GM18498 (cell line): ENCODE measurements around the gene SELENON.

ENCODE experiments used
- ATAC-seq: cut with Tn5 transposase; IDR thresholded peaks from one replicate; pipeline ENCODE4 v1.9.1; 2021; ENCODE audit warnings: mild to moderate bottlenecking, moderate library complexity; ENCODE audit not compliant: unreplicated experiment

Gene SELENON

DNA sequence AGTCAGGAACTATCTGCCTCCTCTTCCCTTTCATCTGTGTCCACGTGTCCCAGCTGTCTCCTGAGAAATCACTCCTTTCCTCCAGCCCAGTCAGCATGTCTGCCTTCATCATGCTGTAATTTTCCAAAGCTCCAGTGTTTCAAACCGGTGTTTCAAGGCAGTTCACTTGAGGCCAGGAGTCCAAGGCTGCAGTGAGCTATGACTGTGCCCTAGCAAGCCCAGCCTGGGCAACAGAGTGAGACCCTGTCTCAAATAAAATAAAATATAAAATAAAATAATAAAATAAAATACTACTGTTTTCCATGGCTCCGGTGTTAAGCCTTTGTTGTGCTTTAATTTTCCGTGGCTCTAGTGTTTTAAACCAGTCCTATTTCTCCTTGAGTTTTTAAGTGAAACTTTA lies 7.9 kb upstream of the SELENON start:
- ATAC-seq, result no peak

- no peak for ATAC-seq
Measured at GRCh38 chr1:25793585-25794170, 6.3 kb upstream of the SELENON start.

GRCh38 chr1:25794325-25794724 lies 5.7 kb upstream of the SELENON start:
- ATAC-seq, result no peak

GRCh38 chr1:25795211-25795610 lies 4.8 kb upstream of the SELENON start:
- no peak for ATAC-seq

- ATAC-seq, result no peak
Measured at GRCh38 chr1:25795946-25796810, 3.8 kb upstream of the SELENON start.

- no peak for ATAC-seq
Measured at GRCh38 chr1:25796811-25797458, 3.1 kb upstream of the SELENON start.

GRCh38 chr1:25797939-25798338 lies 2.1 kb upstream of the SELENON start:
- ATAC-seq, result no peak

- ATAC-seq, result no peak
Measured at GRCh38 chr1:25798666-25799351, 1.2 kb upstream of the SELENON start.

DNA sequence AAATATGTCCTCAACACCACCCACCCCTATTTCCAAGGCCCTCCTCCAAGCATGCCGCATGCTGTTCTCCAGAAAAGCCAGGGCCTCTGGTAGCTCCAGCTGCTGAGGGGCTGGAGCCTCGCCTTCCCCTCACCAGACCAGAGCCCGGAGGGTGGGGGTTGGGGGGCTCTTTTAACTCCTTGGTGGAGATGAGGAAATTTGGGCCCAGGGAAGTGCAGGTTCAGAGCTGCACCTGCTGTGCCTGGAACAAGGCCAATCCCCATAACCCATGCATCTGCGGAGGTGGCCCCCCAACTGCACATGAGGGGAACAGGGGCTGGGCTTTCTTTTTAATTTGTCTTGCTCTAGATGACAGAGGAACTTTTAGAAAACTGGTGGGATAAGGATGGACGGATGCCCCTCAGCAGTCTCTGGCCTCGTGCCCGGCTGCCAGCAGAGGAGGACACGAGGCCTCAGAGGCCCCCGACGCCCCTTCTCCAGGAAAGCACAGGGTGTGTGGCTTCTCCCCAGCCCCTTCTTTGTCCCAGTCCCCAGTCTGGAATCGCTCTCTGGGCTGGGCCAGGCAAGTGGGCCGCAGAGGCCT lies 550 bp upstream of the SELENON start:
- no peak for ATAC-seq

- ATAC-seq, result no peak
Measured at GRCh38 chr1:25800703-25801377, 847 bp downstream of the SELENON start.

GRCh38 chr1:25802915-25803314 lies 2.9 kb downstream of the SELENON start:
- ATAC-seq, result no peak

DNA sequence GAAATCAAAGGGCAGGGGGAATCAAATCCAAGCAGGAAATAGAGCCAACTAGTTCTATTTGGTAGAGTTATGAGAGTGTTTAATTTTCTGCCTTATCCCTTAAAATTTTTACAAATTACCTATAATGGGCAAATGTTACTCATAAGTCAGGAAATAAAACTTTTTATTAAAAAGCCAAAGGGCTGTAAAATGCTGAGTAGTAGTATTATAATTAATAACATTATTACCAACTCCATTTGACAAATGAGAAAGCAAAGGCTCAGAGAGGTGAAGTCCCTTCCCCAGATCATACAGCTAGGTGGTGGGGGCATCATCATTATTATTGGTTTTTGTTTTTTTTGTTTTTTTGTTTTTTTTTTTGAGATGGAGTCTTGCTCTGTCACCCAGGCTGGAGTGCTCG lies 3.4 kb downstream of the SELENON start:
- ATAC-seq, result no peak

DNA sequence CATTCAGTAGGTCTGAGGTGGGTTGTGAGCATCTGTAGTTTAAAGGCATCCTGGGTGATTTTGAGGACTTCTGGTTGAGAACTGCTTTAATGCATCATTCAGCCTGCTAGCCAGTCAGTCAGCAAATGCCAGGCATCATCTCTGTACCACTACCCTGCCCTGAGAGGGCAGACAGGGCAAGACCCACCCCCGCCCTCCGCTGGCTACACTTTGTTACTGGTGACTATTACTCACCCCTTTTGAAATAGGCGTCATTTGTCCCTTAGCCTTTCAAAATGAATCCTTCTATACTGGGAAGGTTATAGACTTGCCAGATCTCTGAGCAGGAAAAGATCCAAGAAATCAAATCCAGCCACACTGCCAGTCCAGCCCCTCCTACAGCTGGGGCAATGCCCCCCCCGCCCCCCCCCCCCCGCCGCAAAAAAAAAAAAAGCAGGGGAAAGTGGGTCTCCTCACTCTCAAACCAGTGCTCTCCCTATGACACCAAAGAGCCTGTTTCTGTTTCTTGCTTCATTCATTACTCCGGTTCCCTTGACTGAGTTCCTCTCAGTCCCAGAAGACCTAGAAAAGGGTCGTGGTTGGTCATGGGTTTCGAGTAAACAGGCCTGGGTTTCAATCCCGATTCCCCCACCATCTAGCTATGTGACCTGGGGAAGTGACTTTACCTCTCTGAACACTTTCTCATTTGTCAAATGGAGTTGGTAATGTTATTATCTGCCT lies 4.4 kb downstream of the SELENON start:
- ATAC-seq, result no peak

DNA sequence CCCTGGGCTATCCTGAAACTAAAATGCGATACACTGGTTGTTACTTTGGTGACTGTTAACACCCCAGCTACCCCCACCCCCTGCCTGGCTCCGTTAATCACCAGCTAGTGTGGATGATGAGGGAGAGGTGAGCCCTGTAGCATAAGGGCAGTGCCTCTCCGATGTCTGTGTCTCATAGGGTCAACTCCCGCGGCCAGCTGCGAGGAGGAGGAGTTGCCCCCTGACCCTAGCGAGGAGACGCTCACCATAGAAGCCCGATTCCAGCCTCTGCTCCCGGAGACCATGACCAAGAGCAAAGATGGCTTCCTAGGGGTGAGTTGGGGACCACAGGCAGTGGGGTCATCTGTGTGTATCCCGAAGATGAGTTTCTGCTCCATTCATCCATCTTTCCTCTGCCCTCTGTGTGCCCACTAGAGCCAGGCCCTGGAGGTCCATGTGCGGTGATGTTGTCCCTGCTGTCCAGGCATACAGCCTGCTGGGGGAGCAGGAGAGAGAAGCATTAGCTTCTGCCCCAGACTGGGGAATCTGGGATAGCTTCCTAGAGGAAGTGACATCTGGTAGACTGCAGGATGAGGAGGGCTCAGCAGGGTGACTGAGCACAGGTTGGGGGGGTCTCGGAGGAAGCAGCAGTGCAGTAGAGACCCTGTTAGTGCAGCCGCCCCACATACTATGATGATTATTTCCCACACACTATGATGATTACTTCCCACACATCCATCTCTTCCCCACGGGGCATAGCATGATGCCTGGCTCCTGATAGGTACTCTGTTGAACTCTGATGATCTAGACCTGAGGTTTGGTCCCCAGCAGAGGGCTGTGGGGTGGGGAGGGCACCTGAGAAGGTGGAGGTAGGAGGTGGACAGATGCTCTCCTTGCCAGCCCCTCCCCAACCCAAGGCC lies 5.2 kb downstream of the SELENON start:
- no peak for ATAC-seq

GRCh38 chr1:25805863-25806225 lies 5.9 kb downstream of the SELENON start:
- no peak for ATAC-seq

GRCh38 chr1:25806418-25806817 lies 6.4 kb downstream of the SELENON start:
- ATAC-seq, result no peak

- ATAC-seq, result no peak
Measured at GRCh38 chr1:25807480-25808390, 7.7 kb downstream of the SELENON start.
